Measurements from ENCODE around the gene PKD1L1.
A peak's percentile ranks its signal among the peaks of the same experiment; 100 is the strongest.

Gene PKD1L1

DNA sequence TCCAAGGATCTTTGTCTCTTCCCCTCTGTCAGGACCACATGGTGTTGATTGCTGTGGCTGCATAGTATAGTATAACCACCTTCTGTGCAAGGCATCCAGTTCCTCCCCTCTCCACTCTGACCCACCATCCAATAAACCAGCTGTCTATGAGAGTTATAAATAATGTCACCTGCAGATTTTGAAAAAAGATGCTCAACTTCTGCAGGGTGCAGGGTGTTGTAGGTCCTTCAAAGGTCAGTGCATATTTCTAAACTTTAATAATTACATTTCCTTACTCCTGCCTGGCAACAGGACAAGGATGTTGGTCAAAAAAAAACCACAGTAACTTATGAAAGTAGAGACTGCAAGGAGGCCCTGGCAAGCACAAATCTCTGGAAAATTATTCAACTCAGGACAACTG, 166.2 kb downstream of the PKD1L1 start (continued):
- TF ChIP-seq CREB5 (CRISPR knock-in tag; IDR thresholded peaks at IDR 0.05; ENCODE audit: low read depth) (no peak), RARB (CRISPR knock-in tag; IDR thresholded peaks at IDR 0.05) (peak; percentile 73), SNAI2 (CRISPR knock-in tag; IDR thresholded peaks at IDR 0.05) (no peak), ZNF70 (CRISPR knock-in tag; IDR thresholded peaks at IDR 0.05) (no peak), TOX (CRISPR knock-in tag; IDR thresholded peaks at IDR 0.05; ENCODE audit: borderline replicate concordance) (no peak; the same call in 1 of the 2 replicates), ZNF565 (CRISPR knock-in tag; conservative IDR thresholded peaks at IDR 0.05; ENCODE audit: low read depth) (no peak), CSRNP3 (CRISPR knock-in tag; IDR thresholded peaks at IDR 0.05) (no peak), OSR1 (CRISPR knock-in tag; IDR thresholded peaks at IDR 0.05) (peak; percentile 1; the same call in 1 of the 2 replicates), GLIS3 (CRISPR knock-in tag; IDR thresholded peaks at IDR 0.05) (no peak), TSHZ2 (CRISPR knock-in tag; IDR thresholded peaks at IDR 0.05) (no peak)
- TF ChIP-seq, protein P1, sequence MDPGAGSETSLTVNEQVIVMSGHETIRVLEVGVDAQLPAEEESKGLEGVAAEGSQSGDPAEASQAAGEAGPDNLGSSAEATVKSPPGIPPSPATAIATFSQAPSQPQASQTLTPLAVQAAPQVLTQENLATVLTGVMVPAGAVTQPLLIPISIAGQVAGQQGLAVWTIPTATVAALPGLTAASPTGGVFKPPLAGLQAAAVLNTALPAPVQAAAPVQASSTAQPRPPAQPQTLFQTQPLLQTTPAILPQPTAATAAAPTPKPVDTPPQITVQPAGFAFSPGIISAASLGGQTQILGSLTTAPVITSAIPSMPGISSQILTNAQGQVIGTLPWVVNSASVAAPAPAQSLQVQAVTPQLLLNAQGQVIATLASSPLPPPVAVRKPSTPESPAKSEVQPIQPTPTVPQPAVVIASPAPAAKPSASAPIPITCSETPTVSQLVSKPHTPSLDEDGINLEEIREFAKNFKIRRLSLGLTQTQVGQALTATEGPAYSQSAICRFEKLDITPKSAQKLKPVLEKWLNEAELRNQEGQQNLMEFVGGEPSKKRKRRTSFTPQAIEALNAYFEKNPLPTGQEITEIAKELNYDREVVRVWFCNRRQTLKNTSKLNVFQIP (CRISPR knock-in tag; IDR thresholded peaks at IDR 0.05; ENCODE audit: borderline replicate concordance, low read depth): no peak

DNA sequence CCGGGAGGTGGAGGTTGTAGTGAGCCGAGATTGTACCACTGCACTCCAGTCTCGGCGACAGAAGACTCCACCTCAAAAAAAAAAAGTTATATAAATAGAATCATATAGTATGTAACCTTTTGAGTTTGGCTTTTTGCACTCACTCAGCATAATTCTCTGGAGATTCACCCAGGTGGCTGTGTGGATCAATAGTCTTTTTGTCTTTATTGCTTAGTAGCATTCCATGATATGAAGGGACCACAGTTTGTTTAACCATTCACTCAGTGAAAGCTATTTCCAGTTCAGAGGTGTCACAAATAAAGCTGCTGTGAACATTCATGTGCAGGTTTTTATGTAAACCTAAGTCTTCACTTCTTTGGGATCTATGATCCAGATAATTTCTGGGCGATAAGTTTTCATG, 167.7 kb downstream of the PKD1L1 start:
- TF ChIP-seq ESRRG (CRISPR knock-in tag; IDR thresholded peaks at IDR 0.05): no peak
- no peak for TF ChIP-seq ISL1 (CRISPR knock-in tag; IDR thresholded peaks at IDR 0.05)
- TF ChIP-seq ZFP3 (CRISPR knock-in tag; IDR thresholded peaks at IDR 0.05): no peak
- TF ChIP-seq PPARA (CRISPR knock-in tag; IDR thresholded peaks at IDR 0.05; ENCODE audit: borderline replicate concordance): no peak
- no peak for TF ChIP-seq CREB5 (CRISPR knock-in tag; IDR thresholded peaks at IDR 0.05; ENCODE audit: low read depth)
- TF ChIP-seq TSHZ2 (CRISPR knock-in tag; IDR thresholded peaks at IDR 0.05): no peak
- TF ChIP-seq ZNF8 (CRISPR knock-in tag; IDR thresholded peaks at IDR 0.05): no peak
- no peak for TF ChIP-seq CSRNP3 (CRISPR knock-in tag; IDR thresholded peaks at IDR 0.05)
- TF ChIP-seq ZNF70 (CRISPR knock-in tag; IDR thresholded peaks at IDR 0.05): no peak
- TF ChIP-seq, protein P2, sequence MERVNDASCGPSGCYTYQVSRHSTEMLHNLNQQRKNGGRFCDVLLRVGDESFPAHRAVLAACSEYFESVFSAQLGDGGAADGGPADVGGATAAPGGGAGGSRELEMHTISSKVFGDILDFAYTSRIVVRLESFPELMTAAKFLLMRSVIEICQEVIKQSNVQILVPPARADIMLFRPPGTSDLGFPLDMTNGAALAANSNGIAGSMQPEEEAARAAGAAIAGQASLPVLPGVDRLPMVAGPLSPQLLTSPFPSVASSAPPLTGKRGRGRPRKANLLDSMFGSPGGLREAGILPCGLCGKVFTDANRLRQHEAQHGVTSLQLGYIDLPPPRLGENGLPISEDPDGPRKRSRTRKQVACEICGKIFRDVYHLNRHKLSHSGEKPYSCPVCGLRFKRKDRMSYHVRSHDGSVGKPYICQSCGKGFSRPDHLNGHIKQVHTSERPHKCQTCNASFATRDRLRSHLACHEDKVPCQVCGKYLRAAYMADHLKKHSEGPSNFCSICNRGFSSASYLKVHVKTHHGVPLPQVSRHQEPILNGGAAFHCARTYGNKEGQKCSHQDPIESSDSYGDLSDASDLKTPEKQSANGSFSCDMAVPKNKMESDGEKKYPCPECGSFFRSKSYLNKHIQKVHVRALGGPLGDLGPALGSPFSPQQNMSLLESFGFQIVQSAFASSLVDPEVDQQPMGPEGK (CRISPR knock-in tag; IDR thresholded peaks at IDR 0.05; ENCODE audit: borderline replicate concordance): no peak
- no peak for ATAC-seq
